SK-N-SH treated with all-trans-retinoic acid at 6 μM for 48 hours (cell line): ENCODE data around the gene FXYD6.

Source experiments
- ATAC-seq: fragments of 200-7000 bp; cut with Tn5 transposase; 3 replicates; pipeline ENCODE4 v1.9.1; 2020; ENCODE audit warnings: mild to moderate bottlenecking, moderate library complexity
- BACH2 ChIP-seq: fragments of 250-450 bp; sonication (Bioruptor Pico); IDR thresholded peaks from 2 replicates; pipeline ENCODE4 v1.9.0; 2021; ENCODE audit warnings: mild to moderate bottlenecking, borderline replicate concordance
- CREB5 ChIP-seq: fragments of 250-450 bp; sonication (Bioruptor Pico); IDR thresholded peaks from 2 replicates; pipeline ENCODE4 v1.5.1; 2020; ENCODE audit warnings: low read depth, mild to moderate bottlenecking, moderate library complexity
- CSDC2 ChIP-seq: fragments of 250-450 bp; sonication (Bioruptor Pico); IDR thresholded peaks from 2 replicates; pipeline ENCODE4 v1.5.0; 2020; ENCODE audit warnings: mild to moderate bottlenecking, moderate library complexity
- CSRNP3 ChIP-seq: fragments of 250-450 bp; sonication (Bioruptor Pico); IDR thresholded peaks from 2 replicates; pipeline ENCODE4 v1.5.1; 2021; ENCODE audit warnings: mild to moderate bottlenecking, moderate library complexity
- ESRRG ChIP-seq: fragments of 250-450 bp; sonication (Bioruptor Pico); IDR thresholded peaks from 2 replicates; pipeline ENCODE4 v1.6.1; 2021; ENCODE audit warnings: mild to moderate bottlenecking
- GLIS3 ChIP-seq: fragments of 250-450 bp; sonication (Bioruptor Pico); IDR thresholded peaks from 2 replicates; pipeline ENCODE4 v1.5.0; 2020; ENCODE audit warnings: mild to moderate bottlenecking, moderate library complexity
- ISL1 ChIP-seq: fragments of 250-450 bp; sonication (Bioruptor Pico); IDR thresholded peaks from 2 replicates; pipeline ENCODE4 v2.1.2; 2022; ENCODE audit warnings: mild to moderate bottlenecking, moderate library complexity
- OSR1 ChIP-seq: fragments of 250-450 bp; sonication (Bioruptor Pico); IDR thresholded peaks from 2 replicates; pipeline ENCODE4 v1.8.0; 2022; ENCODE audit warnings: moderate library complexity, mild to moderate bottlenecking, inconsistent platforms
- PATZ1 ChIP-seq: fragments of 250-450 bp; sonication (Bioruptor Pico); IDR thresholded peaks from 2 replicates; pipeline ENCODE4 v1.8.0; 2020; ENCODE audit warnings: mild to moderate bottlenecking, moderate library complexity, borderline replicate concordance
- POU6F1 ChIP-seq: fragments of 250-450 bp; sonication (Bioruptor Pico); IDR thresholded peaks from 2 replicates; pipeline ENCODE4 v1.8.0; 2021; ENCODE audit warnings: low read depth, mild to moderate bottlenecking, moderate library complexity, borderline replicate concordance
- PPARA ChIP-seq: fragments of 250-450 bp; sonication (Bioruptor Pico); IDR thresholded peaks from 2 replicates; pipeline ENCODE4 v1.5.0; 2020; ENCODE audit warnings: mild to moderate bottlenecking, borderline replicate concordance
- RARB ChIP-seq: fragments of 250-450 bp; sonication (Bioruptor Pico); IDR thresholded peaks from 2 replicates; pipeline ENCODE4 v1.8.0; 2021; ENCODE audit warnings: mild to moderate bottlenecking, moderate library complexity
- SNAI2 ChIP-seq: fragments of 250-450 bp; sonication (Bioruptor Pico); IDR thresholded peaks from 2 replicates; pipeline ENCODE4 v1.5.0; 2020; ENCODE audit warnings: mild to moderate bottlenecking, moderate library complexity
- TCF4 ChIP-seq: fragments of 250-450 bp; sonication (Bioruptor Pico); IDR thresholded peaks from 2 replicates; pipeline ENCODE4 v1.8.0; 2021; ENCODE audit warnings: mild to moderate bottlenecking, moderate library complexity, borderline replicate concordance
- TOX ChIP-seq: fragments of 250-450 bp; sonication (Bioruptor Pico); IDR thresholded peaks from 2 replicates; pipeline ENCODE4 v1.8.0; 2021; ENCODE audit warnings: mild to moderate bottlenecking, moderate library complexity, borderline replicate concordance
- TSHZ2 ChIP-seq: fragments of 250-450 bp; sonication (Bioruptor Pico); IDR thresholded peaks from 2 replicates; pipeline ENCODE4 v1.5.0; 2020; ENCODE audit warnings: mild to moderate bottlenecking, moderate library complexity
- ZC3H10 ChIP-seq: fragments of 250-450 bp; sonication (Bioruptor Pico); IDR thresholded peaks from 2 replicates; pipeline ENCODE4 v1.5.1; 2021; ENCODE audit warnings: mild to moderate bottlenecking, moderate library complexity
- ZFP3 ChIP-seq: fragments of 250-450 bp; sonication (Bioruptor Pico); IDR thresholded peaks from 2 replicates; pipeline ENCODE4 v1.5.0; 2020; ENCODE audit warnings: mild to moderate bottlenecking, moderate library complexity
- ZFP30 ChIP-seq: fragments of 450-650 bp; formaldehyde crosslinking; IDR thresholded peaks from 2 replicates; pipeline ENCODE4 v1.5.0; 2022; ENCODE audit warnings: mild to moderate bottlenecking, moderate library complexity
- ZNF70 ChIP-seq: fragments of 450-650 bp; formaldehyde crosslinking; IDR thresholded peaks from 2 replicates; pipeline ENCODE4 v1.5.0; 2020; ENCODE audit warnings: mild to moderate bottlenecking, moderate library complexity
- ZNF8 ChIP-seq: fragments of 450-650 bp; formaldehyde crosslinking; IDR thresholded peaks from 2 replicates; pipeline ENCODE4 v1.5.0; 2020; ENCODE audit warnings: mild to moderate bottlenecking, moderate library complexity

Gene FXYD6

GRCh38 chr11:117824571-117825537, 51.6 kb downstream of the FXYD6 start, which contains the start of gene FXYD2:
FXYD2 (minus strand) TSS chr11:117824744; CDS start chr11:117824678, 66 bp downstream.
- ATAC-seq = no peak
- TF ChIP-seq ZFP3 (no peak), CSDC2 (no peak), CSRNP3 (CRISPR knock-in tag) (no peak), ZNF8 (CRISPR knock-in tag) (no peak)

- TF ChIP-seq TCF4 (CRISPR knock-in tag) (no peak), OSR1 (CRISPR knock-in tag) (no peak), ZNF70 (CRISPR knock-in tag) (no peak), BACH2 (CRISPR knock-in tag) (no peak), PATZ1 (no peak), CSDC2 (no peak), ZFP30 (CRISPR knock-in tag) (no peak), ZC3H10 (CRISPR knock-in tag) (no peak), SNAI2 (no peak), ZFP3 (no peak), ZNF8 (CRISPR knock-in tag) (no peak), GLIS3 (CRISPR knock-in tag) (no peak)
- TF ChIP-seq, all 23 proteins: peak for 0
- ATAC-seq = no peak
These were observed 52.5 kb downstream of the FXYD6 start for GRCh38 chr11:117823946-117824420.

GRCh38 chr11:117823294-117823945, 53.0 kb downstream of the FXYD6 start:
- ATAC-seq = peak; percentile 39; the same call in 2 of the 3 replicates
- no peak for TF ChIP-seq GLIS3 (CRISPR knock-in tag)
- TF ChIP-seq BACH2 (CRISPR knock-in tag) = no peak
- no peak for TF ChIP-seq ZC3H10 (CRISPR knock-in tag)
- no peak for TF ChIP-seq CREB5 (CRISPR knock-in tag)
- no peak for TF ChIP-seq TOX (CRISPR knock-in tag)
- TF ChIP-seq TSHZ2 (CRISPR knock-in tag) = no peak
- no peak for TF ChIP-seq ZFP30 (CRISPR knock-in tag)
- TF ChIP-seq ISL1 = no peak
- no peak for TF ChIP-seq CSRNP3 (CRISPR knock-in tag)
- no peak for TF ChIP-seq CSDC2
- no peak for TF ChIP-seq ZNF70 (CRISPR knock-in tag)
- no peak for TF ChIP-seq POU6F1 (CRISPR knock-in tag)
- no peak for TF ChIP-seq RARB (CRISPR knock-in tag)
- TF ChIP-seq ESRRG (CRISPR knock-in tag) = no peak
- no peak for TF ChIP-seq PPARA (CRISPR knock-in tag)
- no peak for TF ChIP-seq ZNF8 (CRISPR knock-in tag)
- TF ChIP-seq OSR1 (CRISPR knock-in tag) = no peak
- no peak for TF ChIP-seq PATZ1
- no peak for TF ChIP-seq SNAI2
